Hepatocyte (in vitro differentiated cells): ENCODE measurements around the gene SPRYD4. TPM values are rescaled to one million over a fixed set of nuclear protein-coding genes. Genes with fewer than 3 reads are reported as not detected.

Experiments used
- DNase-seq: peaks from one replicate; pipeline ENCODE4 v3.0.0-alpha.2; 2016; ENCODE audit warnings: low spot score
- H2AFZ ChIP-seq: fragments of 200-600 bp; sonication (generic); 2 replicates; pipeline ENCODE4 v1.6.0; 2016; ENCODE audit warnings: antibody characterized with exemption, mild to moderate bottlenecking
- H3K27ac ChIP-seq: fragments of 200-600 bp; sonication (generic); 2 replicates; pipeline ENCODE4 v1.5.1; 2016; ENCODE audit warnings: mild to moderate bottlenecking
- H3K27me3 ChIP-seq: fragments of 200-600 bp; sonication (generic); 2 replicates; pipeline ENCODE4 v1.6.1; 2016
- H3K36me3 ChIP-seq: fragments of 200-600 bp; sonication (generic); replicated peaks from 2 replicates; pipeline ENCODE4 v1.5.1; 2016; ENCODE audit warnings: low read depth; ENCODE audit not compliant: insufficient read depth
- H3K4me1 ChIP-seq: fragments of 200-600 bp; sonication (generic); 2 replicates; pipeline ENCODE4 v1.5.1; 2016; ENCODE audit warnings: mild to moderate bottlenecking, moderate library complexity; ENCODE audit not compliant: insufficient read depth
- H3K4me2 ChIP-seq: fragments of 200-600 bp; sonication (generic); 2 replicates; pipeline ENCODE4 v1.6.0; 2016
- H3K4me3 ChIP-seq: fragments of 200-600 bp; sonication (generic); 2 replicates; pipeline ENCODE4 v1.5.1; 2016; ENCODE audit warnings: mild to moderate bottlenecking
- H3K79me2 ChIP-seq: fragments of 200-600 bp; sonication (generic); 2 replicates; pipeline ENCODE4 v1.6.0; 2017; ENCODE audit warnings: mild to moderate bottlenecking
- H3K9me2 ChIP-seq: fragments of 200-600 bp; sonication (generic); replicated peaks from 2 replicates; pipeline ENCODE4 v1.6.0; 2017; ENCODE audit warnings: mild to moderate bottlenecking; ENCODE audit not compliant: insufficient read depth
- H3K9me3 ChIP-seq: fragments of 200-600 bp; sonication (generic); 2 replicates; pipeline ENCODE4 v1.5.1; 2016; ENCODE audit warnings: low read depth, mild to moderate bottlenecking
- H4K20me1 ChIP-seq: fragments of 200-600 bp; sonication (generic); 2 replicates; pipeline ENCODE4 v1.6.0; 2016; ENCODE audit warnings: mild to moderate bottlenecking; ENCODE audit not compliant: insufficient read depth, poor library complexity, severe bottlenecking
- EZH2 ChIP-seq: fragments of 200-600 bp; sonication (generic); IDR thresholded peaks from 2 replicates; pipeline ENCODE4 v1.6.1; 2016; ENCODE audit warnings: antibody characterized with exemption, mild to moderate bottlenecking, borderline replicate concordance
- EZH2phosphoT487 ChIP-seq: fragments of 200-600 bp; sonication (generic); IDR thresholded peaks from one replicate; pipeline ENCODE4 v1.6.1; 2018; ENCODE audit warnings: antibody characterized with exemption, mild to moderate bottlenecking, low read depth, moderate library complexity; ENCODE audit not compliant: unreplicated experiment, severe bottlenecking
- WGBS: methylation state at CpG from one replicate; pipeline ENCODE4 v1.1.6; 2016; ENCODE audit warnings: low lambda C conversion rate; ENCODE audit errors: missing lambda C conversion rate; 5-methylcytosine and 5-hydroxymethylcytosine counted together
- polyA plus RNA-seq: library from polyadenylated mRNA; unstranded; fragments of >200 nt; fragmentation: Nextera tagmentation; extraction: Ambion mirVana; gene quantifications from 2 replicates; pipeline ENCODE4 v1.2.1, GENCODE V29; 2016
- total RNA-seq: library from RNA; depleted of rRNA; stranded (reverse); fragments of >200 nt; gene quantifications from 2 replicates; pipeline ENCODE4 v1.2.3, GENCODE V29; 2014
- TF ChIP-seq, protein P1 (sequence below): fragments of 200-600 bp; sonication (generic); IDR thresholded peaks from 2 replicates; pipeline ENCODE4 v1.5.1; 2016; ENCODE audit warnings: antibody characterized with exemption, mild to moderate bottlenecking; ENCODE audit not compliant: poor library complexity

Gene SPRYD4
- total and polyA plus RNA-seq, 2 experiments from 2014 or later: 2.5 to 3.2 TPM

DNA sequence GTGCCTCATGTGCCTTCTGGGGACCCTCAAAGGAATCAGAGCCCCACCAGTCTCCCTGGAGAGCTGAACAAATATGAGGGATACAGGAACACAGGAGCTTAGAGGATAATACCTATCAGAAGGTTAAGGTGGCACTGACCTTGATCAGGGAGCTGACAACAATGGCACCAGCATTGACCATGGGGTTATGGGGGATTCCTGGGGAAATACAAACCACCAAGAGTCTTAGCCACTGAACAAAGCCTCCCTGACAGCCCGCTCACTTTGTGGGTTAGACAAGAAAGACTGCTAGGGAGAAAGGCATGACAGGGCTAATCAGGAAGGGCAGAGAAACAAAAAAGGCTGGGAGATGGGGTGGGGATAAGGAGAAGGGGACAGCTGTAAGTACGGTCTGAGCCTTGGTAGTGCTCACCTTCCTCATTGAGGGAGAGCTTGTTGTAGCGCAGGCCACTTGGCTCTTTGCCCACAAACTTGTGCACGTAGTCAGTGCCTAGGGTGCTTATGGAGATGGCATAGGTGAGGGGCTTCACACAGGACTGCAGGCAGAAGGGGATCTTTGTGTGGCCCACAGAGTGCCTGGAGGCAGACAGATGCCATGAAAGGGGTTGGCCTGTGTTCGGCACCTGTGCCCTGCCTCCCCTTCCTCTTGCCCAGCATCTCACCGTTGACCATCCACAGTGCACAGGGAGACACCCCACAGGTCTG lies 9.3 kb downstream of the SPRYD4 start:
- peak overlapping the region; percentile 31 for H3K27ac ChIP-seq
- TF ChIP-seq, protein P1, sequence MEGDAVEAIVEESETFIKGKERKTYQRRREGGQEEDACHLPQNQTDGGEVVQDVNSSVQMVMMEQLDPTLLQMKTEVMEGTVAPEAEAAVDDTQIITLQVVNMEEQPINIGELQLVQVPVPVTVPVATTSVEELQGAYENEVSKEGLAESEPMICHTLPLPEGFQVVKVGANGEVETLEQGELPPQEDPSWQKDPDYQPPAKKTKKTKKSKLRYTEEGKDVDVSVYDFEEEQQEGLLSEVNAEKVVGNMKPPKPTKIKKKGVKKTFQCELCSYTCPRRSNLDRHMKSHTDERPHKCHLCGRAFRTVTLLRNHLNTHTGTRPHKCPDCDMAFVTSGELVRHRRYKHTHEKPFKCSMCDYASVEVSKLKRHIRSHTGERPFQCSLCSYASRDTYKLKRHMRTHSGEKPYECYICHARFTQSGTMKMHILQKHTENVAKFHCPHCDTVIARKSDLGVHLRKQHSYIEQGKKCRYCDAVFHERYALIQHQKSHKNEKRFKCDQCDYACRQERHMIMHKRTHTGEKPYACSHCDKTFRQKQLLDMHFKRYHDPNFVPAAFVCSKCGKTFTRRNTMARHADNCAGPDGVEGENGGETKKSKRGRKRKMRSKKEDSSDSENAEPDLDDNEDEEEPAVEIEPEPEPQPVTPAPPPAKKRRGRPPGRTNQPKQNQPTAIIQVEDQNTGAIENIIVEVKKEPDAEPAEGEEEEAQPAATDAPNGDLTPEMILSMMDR: no peak
- no peak for TF ChIP-seq EZH2phosphoT487
- no peak for TF ChIP-seq EZH2
- WGBS: 91% methylated on average over 6 of the region's 6 CpGs
- H2AFZ ChIP-seq: no peak overlapping the region
- H3K4me3 ChIP-seq: no peak overlapping the region
- no peak for DNase-seq
- H3K4me2 ChIP-seq: no peak overlapping the region
- no peaks in the 10 kb centered on the region for H3K4me1 ChIP-seq
- H3K36me3 ChIP-seq: no peaks in the 10 kb centered on the region
- H3K27me3 ChIP-seq: no peaks in the 10 kb centered on the region
- no peaks in the 10 kb centered on the region for H4K20me1 ChIP-seq
- no peaks in the 10 kb centered on the region for H3K9me2 ChIP-seq
- no peaks in the 10 kb centered on the region for H3K79me2 ChIP-seq
- H3K9me3 ChIP-seq: no peaks in the 10 kb centered on the region

GRCh38 chr12:56479625-56480024 lies 11.2 kb downstream of the SPRYD4 start:
- no peak for DNase-seq
- Histone ChIP-seq H3K9me3 (no peaks in the 10 kb centered on the region), H3K27ac (no peak overlapping the region), H3K4me3 (no peak overlapping the region), H3K4me2 (no peak overlapping the region), H3K9me2 (no peaks in the 10 kb centered on the region), H2AFZ (no peak overlapping the region), H3K36me3 (no peaks in the 10 kb centered on the region), H4K20me1 (no peaks in the 10 kb centered on the region), H3K27me3 (no peaks in the 10 kb centered on the region), H3K4me1 (no peaks in the 10 kb centered on the region), H3K79me2 (no peaks in the 10 kb centered on the region)
- TF ChIP-seq, protein P1: no peak
- 93% methylated on average over 7 of the region's 7 CpGs for WGBS

DNA sequence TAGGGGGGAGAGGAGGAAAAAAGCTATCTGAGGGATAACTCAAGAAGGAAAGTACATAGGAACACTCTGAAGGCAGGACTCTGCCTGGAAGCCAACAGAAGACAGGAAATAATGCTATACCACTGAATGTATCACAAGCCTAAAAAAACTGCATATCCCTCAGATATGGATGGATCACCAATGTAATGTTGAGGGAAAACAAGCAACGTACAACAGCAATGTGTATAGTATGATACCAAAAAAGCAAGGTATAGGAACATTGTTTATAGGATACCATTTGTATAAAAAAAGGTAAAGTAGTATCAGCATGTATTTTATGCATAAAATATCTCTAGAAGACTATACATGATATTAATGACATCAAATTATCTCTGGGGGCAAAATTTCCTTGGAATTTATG lies 16.2 kb downstream of the SPRYD4 start:
- Histone ChIP-seq H3K79me2 (no peaks in the 10 kb centered on the region), H3K9me3 (no peaks in the 10 kb centered on the region), H3K36me3 (no peaks in the 10 kb centered on the region), H3K4me2 (no peak overlapping the region), H3K4me3 (no peak overlapping the region), H3K27ac (no peak overlapping the region), H3K9me2 (no peaks in the 10 kb centered on the region), H3K4me1 (no peaks in the 10 kb centered on the region), H2AFZ (no peak overlapping the region), H4K20me1 (no peaks in the 10 kb centered on the region), H3K27me3 (peaks cover 18% of the 10 kb centered on the region)
- TF ChIP-seq EZH2 (no peak), EZH2phosphoT487 (no peak)
- TF ChIP-seq, protein P1: no peak
- DNase-seq: no peak
- 92% methylated on average over 1 of the region's 1 CpG for WGBS

GRCh38 chr12:56486694-56487093 lies 18.3 kb downstream of the SPRYD4 start:
- Histone ChIP-seq H3K4me3 (no peak overlapping the region), H3K79me2 (no peaks in the 10 kb centered on the region), H3K9me2 (no peaks in the 10 kb centered on the region), H4K20me1 (no peaks in the 10 kb centered on the region), H3K36me3 (no peaks in the 10 kb centered on the region), H2AFZ (no peak overlapping the region), H3K4me1 (no peaks in the 10 kb centered on the region), H3K9me3 (no peaks in the 10 kb centered on the region), H3K27ac (no peak overlapping the region), H3K27me3 (peaks cover 30% of the 10 kb centered on the region), H3K4me2 (no peak overlapping the region)
- 87% methylated on average over 12 of the region's 12 CpGs for WGBS
- TF ChIP-seq EZH2phosphoT487 (no peak), EZH2 (no peak)
- TF ChIP-seq, protein P1: no peak
- DNase-seq: no peak
